HCT116 (cell line): ENCODE data around the gene CYB5A. TPM values are rescaled to one million over a fixed set of nuclear protein-coding genes. Genes with fewer than 3 reads are reported as not detected.

Experiments
- ATAC-seq: fragments of 200-7000 bp; cut with Tn5 transposase; 2 replicates; pipeline ENCODE4 v1.9.1; 2020; ENCODE audit warnings: mild to moderate bottlenecking, moderate library complexity
- BruUV-seq: library from RNA; stranded (reverse); fragments of 400-500 nt; replicated peaks from 2 replicates; lab custom pipeline; 2021; lab: Mats Ljungman, UMichigan
- CTCF ChIA-PET: fragments of 300-600 bp; sonication (Branson Sonifier 250); formaldehyde crosslinking; loops from one replicate; lab custom pipeline; 2021; ENCODE audit warnings: antibody characterized with exemption; lab: Charles Lee
- POLR2A ChIA-PET: fragments of 300-600, 350-600 bp; sonication (Branson Sonifier 250); formaldehyde crosslinking; loops from one replicate; lab custom pipeline; 2021; ENCODE audit warnings: antibody characterized with exemption; lab: Charles Lee
- RAD21 ChIA-PET, 2 experiments: fragments of 300-600 bp; sonication (Branson Sonifier 250); formaldehyde crosslinking; loops; one replicate each; lab custom pipeline; 2023; ENCODE audit warnings: low total read pairs in 2 of 2; ENCODE audit not compliant: uncharacterized antibody in 2 of 2, unreplicated experiment in 2 of 2, low non-redundant PET in 1 of 2; lab: Charles Lee
- DNase-seq: peaks from one replicate; pipeline ENCODE4 v3.0.0-alpha.2; 2010; ENCODE audit warnings: low read depth, low spot score
- H2AFZ ChIP-seq: fragments of 200-600 bp; shearing (Covaris generic), sonication (generic); 2 replicates; pipeline ENCODE4 v1.6.1; 2017; ENCODE audit warnings: low read depth, mixed run types, mixed read lengths, antibody characterized with exemption, low read length; ENCODE audit not compliant: poor library complexity, severe bottlenecking
- H3K27ac ChIP-seq: 2 replicates; pipeline ENCODE4 v1.5.1; 2012; ENCODE audit warnings: low read depth, low read length
- H3K27me3 ChIP-seq: fragments of 200-600 bp; sonication (generic); 2 replicates; pipeline ENCODE4 v1.6.1; 2016; ENCODE audit warnings: mixed run types, low read length, mixed read lengths; ENCODE audit not compliant: insufficient read depth
- H3K36me3 ChIP-seq, 2 experiments: fragments of 200-500 bp in 1 of 2; fragments of 200-600 bp in 1 of 2; sonication (Bioruptor generic) in 1 of 2; sonication (generic) in 1 of 2; 2 replicates each; pipeline versions ENCODE4 v1.5.1 to v1.6.1; 2014 to 2016; ENCODE audit warnings: low read length in 2 of 2, inconsistent platforms in 1 of 2, mixed read lengths in 1 of 2, mixed run types in 1 of 2; ENCODE audit not compliant: insufficient read depth in 2 of 2, control insufficient read depth in 1 of 2
- H3K4me1 ChIP-seq, 2 experiments: fragments of 200-600 bp in 1 of 2; sonication (generic) in 1 of 2; 2 replicates each; pipeline versions ENCODE4 v1.5.1 to v1.6.1; 2012 to 2017; ENCODE audit warnings: low read length in 2 of 2, inconsistent platforms in 1 of 2, mild to moderate bottlenecking in 1 of 2, mixed read lengths in 1 of 2, mixed run types in 1 of 2, moderate library complexity in 1 of 2; ENCODE audit not compliant: insufficient read depth in 2 of 2, control insufficient read depth in 1 of 2
- H3K4me2 ChIP-seq: fragments of 200-600 bp; sonication (generic); 2 replicates; pipeline ENCODE4 v1.6.1; 2017; ENCODE audit warnings: mixed run types, low read length, mixed read lengths
- H3K4me3 ChIP-seq, 2 experiments: fragments of 200-600 bp in 1 of 2; sonication (generic) in 1 of 2; replicated peaks in 1 of 2; 2 replicates each; pipeline ENCODE4 v1.5.1; 2011 to 2016; ENCODE audit warnings: low read length in 2 of 2, control low read depth in 1 of 2, low read depth in 1 of 2, mild to moderate bottlenecking in 1 of 2, mixed read lengths in 1 of 2, mixed run types in 1 of 2
- H3K79me2 ChIP-seq: fragments of 200-600 bp; sonication (generic); 2 replicates; pipeline ENCODE4 v1.6.1; 2017; ENCODE audit warnings: mild to moderate bottlenecking, mixed run types, low read length, moderate library complexity, mixed read lengths; ENCODE audit not compliant: insufficient read depth
- H3K9ac ChIP-seq: fragments of 200-600 bp; sonication (generic); 2 replicates; pipeline ENCODE4 v1.6.1; 2016; ENCODE audit warnings: low read length, mixed read lengths
- H3K9me2 ChIP-seq: fragments of 200-600 bp; sonication (generic), shearing (Covaris generic); 2 replicates; pipeline ENCODE4 v1.6.1; 2017; ENCODE audit warnings: mixed run types, mild to moderate bottlenecking, moderate library complexity; ENCODE audit not compliant: insufficient read depth
- H3K9me3 ChIP-seq, 2 experiments: fragments of 200-500 bp in 1 of 2; fragments of 200-600 bp in 1 of 2; sonication (Bioruptor generic) in 1 of 2; sonication (generic) in 1 of 2; 2 replicates each; pipeline ENCODE4 v1.6.1; 2014 to 2017; ENCODE audit warnings: low read length in 2 of 2, mixed read lengths in 2 of 2, inconsistent platforms in 1 of 2, low read depth in 1 of 2, mild to moderate bottlenecking in 1 of 2, mixed run types in 1 of 2, moderate library complexity in 1 of 2; ENCODE audit not compliant: control insufficient read depth in 1 of 2, insufficient read depth in 1 of 2
- H4K20me1 ChIP-seq: fragments of 200-600 bp; sonication (generic), shearing (Covaris generic); 2 replicates; pipeline ENCODE4 v1.6.1; 2017; ENCODE audit warnings: mixed run types, mild to moderate bottlenecking, moderate library complexity; ENCODE audit not compliant: insufficient read depth
- CEBPB ChIP-seq: IDR thresholded peaks from 2 replicates; pipeline ENCODE4 v1.6.1; 2012; ENCODE audit warnings: low read depth
- CTCF ChIP-seq, 3 experiments: fragments of 200-600 bp in 1 of 3; sonication (generic) in 1 of 3; IDR thresholded peaks in 2 of 3; conservative IDR thresholded peaks in 1 of 3; 2 replicates each; pipeline ENCODE4 v1.5.1; 2012 to 2017; ENCODE audit warnings: low read depth in 2 of 3, low read length in 2 of 3, antibody characterized with exemption in 1 of 3, borderline replicate concordance in 1 of 3, control low read depth in 1 of 3, mild to moderate bottlenecking in 1 of 3, mixed read lengths in 1 of 3, mixed run types in 1 of 3, moderate library complexity in 1 of 3; ENCODE audit not compliant: insufficient read depth in 1 of 3
- EGR1 ChIP-seq: IDR thresholded peaks from 2 replicates; pipeline ENCODE4 v1.6.1; 2012; ENCODE audit warnings: low read depth
- ELF1 ChIP-seq: IDR thresholded peaks from 2 replicates; pipeline ENCODE4 v1.6.1; 2012; ENCODE audit warnings: low read depth, borderline replicate concordance
- EZH2 ChIP-seq: fragments of 200-600 bp; sonication (generic); IDR thresholded peaks from 2 replicates; pipeline ENCODE4 v1.6.1; 2017; ENCODE audit warnings: antibody characterized with exemption, mixed run types
- EZH2phosphoT487 ChIP-seq: fragments of 200-600 bp; IDR thresholded peaks from 2 replicates; pipeline ENCODE4 v1.6.1; 2018; ENCODE audit warnings: antibody characterized with exemption, borderline replicate concordance
- FOSL1 ChIP-seq: IDR thresholded peaks from 2 replicates; pipeline ENCODE4 v1.6.1; 2012; ENCODE audit warnings: low read depth
- JUND ChIP-seq: IDR thresholded peaks from 2 replicates; pipeline ENCODE4 v1.6.1; 2012
- MAX ChIP-seq: IDR thresholded peaks from 2 replicates; pipeline ENCODE4 v1.6.1; 2012
- POLR2A ChIP-seq: IDR thresholded peaks from 2 replicates; pipeline ENCODE4 v1.7.0; 2011; ENCODE audit warnings: borderline replicate concordance; ENCODE audit not compliant: insufficient read depth, insufficient read length; ENCODE audit errors: extremely low read depth
- POLR2AphosphoS5 ChIP-seq: IDR thresholded peaks from 2 replicates; pipeline ENCODE4 v1.6.1; 2011; ENCODE audit warnings: mild to moderate bottlenecking, low read depth, low read length, moderate library complexity
- RAD21 ChIP-seq: IDR thresholded peaks from 2 replicates; pipeline ENCODE4 v1.6.1; 2012; ENCODE audit warnings: low read depth, mild to moderate bottlenecking
- REST ChIP-seq: IDR thresholded peaks from 2 replicates; pipeline ENCODE4 v1.6.1; 2012; ENCODE audit warnings: low read depth
- SIN3A ChIP-seq: IDR thresholded peaks from 2 replicates; pipeline ENCODE4 v1.6.1; 2012; ENCODE audit warnings: low read depth
- SP1 ChIP-seq: IDR thresholded peaks from 2 replicates; pipeline ENCODE4 v1.6.1; 2012; ENCODE audit warnings: low read depth
- SRF ChIP-seq: IDR thresholded peaks from 2 replicates; pipeline ENCODE4 v1.6.1; 2012; ENCODE audit warnings: low read depth
- TCF7L2 ChIP-seq: IDR thresholded peaks from 2 replicates; pipeline ENCODE4 v1.7.0; 2011; ENCODE audit warnings: borderline replicate concordance, inconsistent platforms; ENCODE audit not compliant: insufficient read depth, insufficient read length; ENCODE audit errors: extremely low read depth
- YY1 ChIP-seq: IDR thresholded peaks from 2 replicates; pipeline ENCODE4 v1.6.1; 2011; ENCODE audit warnings: low read length, low read depth, moderate library complexity, mild to moderate bottlenecking; ENCODE audit not compliant: insufficient replicate concordance; ENCODE audit errors: extremely low read depth
- ZBTB33 ChIP-seq: IDR thresholded peaks from 2 replicates; pipeline ENCODE4 v1.6.1; 2011; ENCODE audit warnings: mild to moderate bottlenecking, low read length, moderate library complexity; ENCODE audit not compliant: insufficient replicate concordance; ENCODE audit errors: extremely low read depth
- ZFX ChIP-seq: fragments of 450-650 bp; IDR thresholded peaks from 2 replicates; pipeline ENCODE4 v1.6.1; 2017
- intact Hi-C: fragments of 100-400 bp; cut with micrococcal nuclease; formaldehyde crosslinking; loops from 2 replicates; pipeline ENCODE4 v1.10.0; 2022
- total RNA-seq: library from RNA; stranded (reverse); gene quantifications from one replicate; pipeline ENCODE4 v1.2.1, GENCODE V29; 2021; ENCODE audit not compliant: unreplicated experiment

Gene CYB5A
- total RNA-seq, 1 experiment from 2014 or later: 37.7 TPM

GRCh38 chr18:74289137-74289536 lies 2.6 kb downstream of the CYB5A start:
- H3K27ac ChIP-seq: no peak overlapping the region
- H3K4me1 ChIP-seq: peaks cover 7 to 19% of the 10 kb centered on the region in 2 experiments; a peak in 3 of 4 replicates
- no peaks in the 10 kb centered on the region for H3K27me3 ChIP-seq
- ATAC-seq (no peak), DNase-seq (no peak)
- ChIA-PET CTCF (no interaction called here), RAD21 (no interaction called here), POLR2A (no interaction called here)
- no peaks in the 10 kb centered on the region for H3K9me2 ChIP-seq
- no peaks in the 10 kb centered on the region for H3K79me2 ChIP-seq
- no peaks in the 10 kb centered on the region for H4K20me1 ChIP-seq
- no peak overlapping the region for H2AFZ ChIP-seq
- H3K9me3 ChIP-seq: 0 out of 4 replicates have a peak, but pooled peaks cover 0 to 3% of the 10 kb centered on the region in 2 experiments
- no peak overlapping the region for H3K9ac ChIP-seq
- TF ChIP-seq EZH2phosphoT487 (no peak), POLR2AphosphoS5 (no peak), EZH2 (no peak), SP1 (no peak), FOSL1 (no peak), YY1 (no peak), REST (no peak), TCF7L2 (no peak), CTCF (IDR thresholded peaks at IDR 0.05 in 2 of 3, conservative IDR thresholded peaks at IDR 0.05 in 1 of 3; ENCODE audit: borderline replicate concordance in 1 of 3, insufficient read depth in 1 of 3, low read depth in 2 of 3, low read length in 2 of 3) (no peak), EGR1 (no peak), POLR2A (no peak), CEBPB (no peak), ZFX (no peak), ZBTB33 (no peak), SRF (no peak), JUND (no peak), RAD21 (no peak), MAX (no peak), ELF1 (no peak), SIN3A (no peak)
- no peak overlapping the region for H3K4me2 ChIP-seq
- no TSS peak for BruUV-seq
- no peak overlapping the region for H3K4me3 ChIP-seq
- no peaks in the 10 kb centered on the region; a peak in 1 of 4 replicates for H3K36me3 ChIP-seq
- intact Hi-C loops: loop anchor here (5.0 kb wide), 1 partner anchor 92 kb away; no protein-coding TSS in a partner anchor
